Measurements from ENCODE around the gene VCPKMT. TPM values are rescaled to one million over a fixed set of nuclear protein-coding genes. Genes with fewer than 3 reads are reported as not detected.

VCPKMT gene
- polyA plus RNA-seq, 1 donor (not counting 4 experiments of a cell fraction or from before 2014, with no cell fraction given) = 9.4 TPM

GRCh38 chr14:50148799-50149198 lies 32.4 kb upstream of the VCPKMT start:
- no peak overlapping the region for H3K9ac ChIP-seq (ENCODE audit: control insufficient read depth, extremely low read depth, insufficient read depth, low read length)

GRCh38 chr14:50139192-50139591 lies 22.8 kb upstream of the VCPKMT start:
- no peak for DNase-seq (ENCODE audit: low read depth, low spot score)
- dilution Hi-C loops (cut with MboI; ENCODE audit: extremely low pct_ligation_motif_present, low sequenced_read_pairs) = no loop called here
- H3K9ac ChIP-seq (ENCODE audit: control insufficient read depth, extremely low read depth, insufficient read depth, low read length) = no peak overlapping the region

More at GRCh38 chr14:50148799-50149198, 32.4 kb upstream of the VCPKMT start:
- peaks cover 0 to 2% of the 10 kb centered on the region in 2 experiments for H3K36me3 ChIP-seq (ENCODE audit: control insufficient read depth in 2 of 2, extremely low read depth in 1 of 2, insufficient read depth in 2 of 2, low read length in 2 of 2)
- H3K9me3 ChIP-seq (ENCODE audit: control insufficient read depth, low read depth, low read length) = no peaks in the 10 kb centered on the region
- FAIRE-seq (no peak), DNase-seq (ENCODE audit: low read depth, low spot score) (no peak)
- H2AFZ ChIP-seq (ENCODE audit: control insufficient read depth, low read length) = no peak overlapping the region
- dilution Hi-C loops (cut with MboI; ENCODE audit: extremely low pct_ligation_motif_present, low sequenced_read_pairs) = no loop called here
- no peak for TF ChIP-seq CTCF (optimal IDR thresholded peaks at IDR 0.05 in 1 of 3, IDR thresholded peaks at IDR 0.05 in 1 of 3, conservative IDR thresholded peaks at IDR 0.05 in 1 of 3; ENCODE audit: extremely low read depth in 1 of 3, insufficient read depth in 2 of 3, low read length in 3 of 3)
- no peak for TF ChIP-seq EZH2 (IDR thresholded peaks at IDR 0.05; ENCODE audit: low read length)
- no peak overlapping the region for H3K27ac ChIP-seq (ENCODE audit: control insufficient read depth, insufficient read depth, low read length)
- no peaks in the 10 kb centered on the region for H3K27me3 ChIP-seq (ENCODE audit: control insufficient read depth, extremely low read depth, insufficient read depth, low read length)
- H3K79me2 ChIP-seq (ENCODE audit: control insufficient read depth, insufficient read depth, low read length) = no peaks in the 10 kb centered on the region
- H3K9me1 ChIP-seq (ENCODE audit: control insufficient read depth, extremely low read depth, insufficient read depth, low read length) = no peaks in the 10 kb centered on the region
- H4K20me1 ChIP-seq (ENCODE audit: control insufficient read depth, extremely low read depth, insufficient read depth, low read length) = no peaks in the 10 kb centered on the region
- H3K4me3 ChIP-seq (ENCODE audit: control insufficient read depth in 2 of 3, extremely low read depth in 1 of 3, insufficient read depth in 2 of 3, low read depth in 1 of 3, low read length in 3 of 3) = no peak overlapping the region
- no peaks in the 10 kb centered on the region for H3K4me1 ChIP-seq (ENCODE audit: control insufficient read depth, extremely low read depth, insufficient read depth, low read length)
- H3K4me2 ChIP-seq (ENCODE audit: control insufficient read depth, extremely low read depth, insufficient read depth, low read depth, low read length) = no peak overlapping the region

More at GRCh38 chr14:50139192-50139591, 22.8 kb upstream of the VCPKMT start:
- no peaks in the 10 kb centered on the region for H3K9me1 ChIP-seq (ENCODE audit: control insufficient read depth, extremely low read depth, insufficient read depth, low read length)
- H3K36me3 ChIP-seq (ENCODE audit: control insufficient read depth in 2 of 2, extremely low read depth in 1 of 2, insufficient read depth in 2 of 2, low read length in 2 of 2) = no peaks in the 10 kb centered on the region
- H3K79me2 ChIP-seq (ENCODE audit: control insufficient read depth, insufficient read depth, low read length) = no peaks in the 10 kb centered on the region
- no peak overlapping the region for H2AFZ ChIP-seq (ENCODE audit: control insufficient read depth, low read length)
- no peak overlapping the region for H3K27ac ChIP-seq (ENCODE audit: control insufficient read depth, insufficient read depth, low read length)
- H4K20me1 ChIP-seq (ENCODE audit: control insufficient read depth, extremely low read depth, insufficient read depth, low read length) = no peaks in the 10 kb centered on the region
- H3K27me3 ChIP-seq (ENCODE audit: control insufficient read depth, extremely low read depth, insufficient read depth, low read length) = no peaks in the 10 kb centered on the region
- H3K4me3 ChIP-seq (ENCODE audit: control insufficient read depth in 2 of 3, extremely low read depth in 1 of 3, insufficient read depth in 2 of 3, low read depth in 1 of 3, low read length in 3 of 3) = no peak overlapping the region
- TF ChIP-seq EZH2 (IDR thresholded peaks at IDR 0.05; ENCODE audit: low read length) (no peak), CTCF (optimal IDR thresholded peaks at IDR 0.05 in 1 of 3, IDR thresholded peaks at IDR 0.05 in 1 of 3, conservative IDR thresholded peaks at IDR 0.05 in 1 of 3; ENCODE audit: extremely low read depth in 1 of 3, insufficient read depth in 2 of 3, low read length in 3 of 3) (no peak)
- no peak overlapping the region for H3K4me2 ChIP-seq (ENCODE audit: control insufficient read depth, extremely low read depth, insufficient read depth, low read depth, low read length)
- no peaks in the 10 kb centered on the region for H3K4me1 ChIP-seq (ENCODE audit: control insufficient read depth, extremely low read depth, insufficient read depth, low read length)
- H3K9me3 ChIP-seq (ENCODE audit: control insufficient read depth, low read depth, low read length) = no peaks in the 10 kb centered on the region
- no peak for FAIRE-seq
